NCI-H2227 (cell line): ENCODE data around the gene ZBTB7B.

Experiments
- DNase-seq: peaks from one replicate; lab custom pipeline; 2025; ENCODE audit not compliant: unreplicated experiment; lab: John Stamatoyannopoulos, UW

The ZBTB7B gene

DNA sequence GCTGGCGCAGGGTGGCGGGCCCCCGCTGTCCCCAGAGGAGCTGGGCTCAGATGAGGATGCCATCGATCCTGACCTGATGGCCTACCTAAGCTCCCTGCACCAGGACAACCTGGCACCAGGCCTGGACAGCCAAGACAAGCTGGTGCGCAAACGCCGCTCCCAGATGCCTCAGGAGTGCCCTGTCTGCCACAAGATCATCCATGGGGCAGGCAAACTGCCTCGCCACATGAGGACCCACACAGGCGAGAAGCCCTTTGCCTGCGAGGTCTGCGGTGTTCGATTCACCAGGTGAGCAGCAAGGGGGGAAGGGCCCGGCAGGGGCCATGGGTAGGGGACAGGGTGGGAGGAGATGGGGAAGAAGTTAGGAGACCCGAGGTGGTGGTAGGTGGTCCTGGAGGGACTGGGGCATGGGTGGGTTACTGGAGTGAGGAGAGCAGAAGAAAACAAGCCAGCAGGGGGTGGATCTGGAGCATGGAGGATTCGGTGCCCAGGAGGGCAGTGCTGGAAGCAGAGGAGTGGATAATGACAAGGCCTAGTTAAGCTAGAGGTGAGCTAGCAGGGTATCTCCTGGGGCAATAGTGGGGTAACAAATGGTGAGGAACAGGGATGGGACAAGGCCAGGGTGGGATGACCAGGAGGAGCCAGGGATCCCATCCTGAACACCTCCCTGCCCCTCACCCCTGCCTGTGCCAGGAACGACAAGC, 13.1 kb downstream of the ZBTB7B start:
- no peak for DNase-seq

DNA sequence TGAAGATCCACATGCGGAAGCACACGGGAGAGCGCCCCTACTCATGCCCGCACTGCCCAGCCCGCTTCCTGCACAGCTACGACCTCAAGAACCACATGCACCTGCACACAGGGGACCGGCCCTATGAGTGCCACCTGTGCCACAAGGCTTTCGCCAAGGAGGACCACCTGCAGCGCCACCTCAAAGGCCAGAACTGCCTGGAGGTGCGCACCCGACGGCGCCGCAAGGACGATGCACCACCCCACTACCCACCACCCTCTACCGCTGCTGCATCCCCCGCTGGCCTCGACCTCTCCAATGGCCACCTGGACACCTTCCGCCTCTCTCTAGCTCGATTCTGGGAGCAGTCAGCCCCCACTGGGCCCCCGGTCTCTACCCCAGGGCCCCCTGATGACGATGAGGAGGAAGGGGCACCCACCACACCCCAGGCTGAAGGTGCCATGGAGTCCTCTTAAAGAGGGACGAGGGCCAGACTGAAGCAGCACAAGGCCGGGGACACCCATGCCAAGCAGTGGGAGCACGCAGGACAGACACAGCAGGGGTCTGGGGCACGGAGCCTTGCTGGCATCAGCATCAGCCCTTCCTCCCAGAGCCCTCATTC, 13.7 kb downstream of the ZBTB7B start:
- no peak for DNase-seq

DNA sequence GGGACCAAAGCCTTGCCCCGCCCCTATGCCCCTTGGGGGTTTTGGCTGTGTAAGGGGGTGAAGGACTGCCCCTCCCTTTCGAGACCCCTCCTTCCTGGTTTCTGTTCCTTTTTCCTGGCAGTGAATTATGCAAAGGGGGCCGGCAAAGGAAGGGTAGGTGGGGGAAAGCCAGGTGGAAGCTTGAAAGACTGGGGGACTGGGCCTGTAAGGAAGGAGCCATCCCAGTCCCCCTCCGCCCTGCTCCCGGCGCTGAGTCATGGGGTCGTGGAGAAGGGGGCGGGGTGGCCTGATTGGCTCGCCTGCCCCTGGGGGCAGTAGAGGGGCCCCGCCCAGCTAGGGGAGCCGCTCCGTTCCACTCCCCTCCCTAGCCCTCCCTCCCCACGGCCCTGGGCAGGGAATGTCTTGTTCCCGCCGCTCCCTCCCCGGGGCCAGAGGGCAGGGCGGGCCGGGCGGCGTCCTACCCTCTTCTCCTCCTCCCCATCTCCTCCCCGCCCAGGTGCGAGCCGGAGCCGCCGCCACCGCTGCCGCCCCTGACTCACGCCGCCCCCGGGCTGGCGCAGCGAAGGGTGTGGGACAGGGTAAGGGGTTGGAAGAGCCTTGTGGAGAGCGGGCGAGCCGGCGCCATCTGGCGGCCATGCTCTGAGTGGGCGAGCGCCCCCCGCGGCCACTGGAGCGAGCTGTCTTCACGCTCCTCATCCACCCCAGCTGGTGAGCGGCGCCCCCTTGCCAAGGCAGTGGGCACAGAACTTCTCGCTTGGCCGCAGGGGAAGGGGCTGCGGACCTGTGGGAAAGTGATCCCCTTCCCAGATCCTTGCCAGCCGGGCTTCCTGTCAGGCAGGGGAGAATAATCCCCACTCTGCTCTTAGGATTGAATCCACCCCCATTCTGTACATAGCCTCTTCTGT, 14.7 kb downstream of the ZBTB7B start:
- DNase-seq = peak; percentile 94

DNA sequence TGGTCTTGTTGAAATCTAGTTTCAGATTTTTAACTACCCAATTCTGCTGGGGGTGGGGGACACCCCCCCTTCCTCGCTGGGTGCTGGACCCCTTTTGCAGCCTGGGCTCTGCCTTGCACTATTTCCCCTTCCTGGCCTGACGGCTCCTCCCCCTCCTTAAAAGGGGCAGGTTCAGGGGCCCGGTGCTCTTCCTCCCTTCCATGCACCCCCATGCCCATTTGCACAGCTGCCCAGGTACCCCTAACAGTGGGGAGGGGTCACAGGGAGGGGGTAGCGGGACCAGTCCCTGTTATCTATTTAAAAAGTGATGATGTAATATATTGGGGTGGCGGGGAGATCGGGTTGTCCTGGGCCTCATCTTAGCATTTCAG, 15.3 kb downstream of the ZBTB7B start:
- DNase-seq = no peak

DNA sequence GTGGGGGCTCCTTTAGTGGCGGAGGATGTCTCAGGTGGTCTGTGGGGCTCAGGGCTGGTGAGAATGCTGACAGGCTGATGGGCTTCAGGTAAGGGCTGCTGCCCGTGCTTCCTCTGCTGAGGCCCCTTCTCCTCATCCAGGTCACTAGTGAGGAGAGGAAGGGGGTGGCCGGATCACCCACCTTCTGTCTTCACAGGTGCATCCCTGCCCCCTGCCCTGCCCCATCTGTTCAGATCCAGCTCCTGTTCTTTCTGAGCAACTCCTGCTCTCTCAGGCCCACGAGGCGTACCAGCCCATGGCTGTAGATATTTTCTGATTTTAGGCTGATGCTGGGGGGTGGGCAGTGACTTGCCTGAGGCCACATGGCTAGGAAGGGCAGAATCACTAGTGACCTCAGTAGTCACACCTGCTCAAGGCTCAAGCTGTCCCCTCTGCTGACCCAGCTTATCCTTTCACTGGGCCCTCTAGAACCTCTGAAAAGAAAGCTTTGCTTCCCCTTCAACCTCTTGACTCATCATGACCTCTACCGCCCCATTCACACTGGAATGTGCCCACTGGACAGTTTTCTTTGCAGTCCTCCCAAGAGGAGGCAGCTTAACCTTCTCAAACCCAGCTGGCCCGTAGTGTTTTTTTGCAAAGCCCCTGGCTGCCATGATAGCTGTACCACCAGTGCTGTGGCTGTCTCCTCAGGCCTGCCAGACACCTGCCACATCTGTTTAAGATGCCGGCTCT, 16.2 kb downstream of the ZBTB7B start:
- no peak for DNase-seq

DNA sequence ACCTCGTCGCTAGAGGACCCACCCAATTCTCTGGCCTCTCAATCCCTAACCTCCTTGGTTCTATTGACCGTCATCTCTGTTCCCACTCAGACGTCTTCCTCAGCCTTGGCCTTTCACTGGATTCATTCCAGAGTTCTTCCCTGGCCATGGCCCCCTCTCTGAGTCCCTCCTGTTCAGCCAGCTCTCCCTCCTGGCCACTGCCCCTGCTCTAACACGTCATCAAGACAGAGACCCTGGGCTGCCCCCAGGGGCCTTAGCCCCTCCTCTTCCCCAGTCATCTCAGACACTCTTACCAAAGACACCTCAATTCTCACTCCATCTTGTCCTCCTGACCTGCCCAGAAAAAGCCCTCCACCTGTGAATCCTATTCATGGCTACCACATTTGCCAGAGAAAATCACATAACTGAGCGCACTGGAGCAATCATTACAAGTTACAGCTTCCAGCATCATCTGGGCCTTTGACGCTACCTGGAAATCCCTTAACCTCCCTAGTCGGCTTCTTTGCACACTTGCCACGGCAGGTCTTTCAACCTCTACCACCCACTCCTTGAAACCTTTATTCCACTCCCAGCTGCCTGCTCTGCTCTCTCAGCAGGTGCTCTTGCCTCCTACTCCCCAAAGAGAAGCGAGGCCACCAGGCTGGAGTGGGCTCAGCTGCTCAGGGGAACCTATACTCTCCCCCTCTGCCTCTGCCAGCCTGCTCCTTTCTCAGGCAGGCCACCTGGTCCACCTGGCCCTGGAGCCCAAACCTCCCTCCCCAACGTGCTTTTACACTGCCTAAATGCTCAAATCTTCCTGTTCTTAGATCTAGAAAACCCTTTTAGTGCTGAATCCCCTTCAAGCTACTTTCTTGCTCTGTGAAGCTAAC, 17.0 kb downstream of the ZBTB7B start:
- no peak for DNase-seq

DNA sequence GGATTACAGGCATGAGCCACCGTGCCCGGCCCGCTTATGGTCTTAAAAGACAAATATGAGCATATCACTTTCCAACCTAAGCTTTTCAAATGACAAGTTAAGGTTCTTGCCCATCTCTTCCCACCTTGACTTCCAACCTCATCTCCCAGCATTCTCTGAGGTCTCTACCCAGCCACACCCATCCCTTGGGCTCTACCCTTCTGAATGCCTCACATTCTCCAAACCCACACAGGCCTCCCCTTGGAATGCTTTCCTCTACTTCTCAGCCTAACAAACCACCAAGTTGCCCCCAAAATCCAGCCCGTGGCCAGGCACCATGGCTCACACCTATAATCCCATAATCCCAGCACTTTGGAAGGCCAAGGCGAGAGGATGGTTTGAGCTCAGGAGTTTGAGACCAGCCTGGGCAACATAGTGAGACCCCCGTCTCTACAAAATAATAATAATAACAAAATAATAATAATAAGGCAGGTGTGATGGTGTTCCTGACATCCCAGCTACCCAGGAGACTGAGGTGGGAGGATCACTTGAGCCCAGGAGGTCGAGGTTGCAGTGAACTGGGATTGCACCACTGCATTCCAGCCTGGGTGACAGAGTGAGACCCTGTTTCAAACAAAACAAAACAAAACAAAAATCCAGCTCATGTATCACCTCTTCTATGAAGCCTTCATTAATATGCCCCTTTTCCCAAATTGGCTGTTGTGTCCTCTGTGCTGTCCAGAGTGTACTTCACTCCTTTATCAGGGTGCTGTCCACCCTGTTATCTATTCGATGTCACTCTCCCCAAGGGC, 19.7 kb downstream of the ZBTB7B start:
- DNase-seq = no peak

DNA sequence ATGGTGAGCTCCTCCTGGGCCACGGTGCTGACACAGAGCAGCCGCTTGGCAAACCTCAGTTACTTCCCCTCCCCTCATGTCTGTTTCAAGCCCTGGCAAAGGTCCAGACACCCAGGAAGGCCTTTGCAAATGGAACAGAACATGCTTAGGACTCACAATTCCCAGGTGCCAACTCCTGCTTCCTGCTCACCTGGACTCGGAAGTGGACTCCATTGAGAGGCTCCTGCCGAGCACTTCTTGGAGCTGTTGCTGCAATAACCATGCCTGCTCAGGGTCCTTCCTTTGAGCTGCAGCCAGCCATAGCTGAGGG, 20.3 kb downstream of the ZBTB7B start:
- no peak for DNase-seq

DNA sequence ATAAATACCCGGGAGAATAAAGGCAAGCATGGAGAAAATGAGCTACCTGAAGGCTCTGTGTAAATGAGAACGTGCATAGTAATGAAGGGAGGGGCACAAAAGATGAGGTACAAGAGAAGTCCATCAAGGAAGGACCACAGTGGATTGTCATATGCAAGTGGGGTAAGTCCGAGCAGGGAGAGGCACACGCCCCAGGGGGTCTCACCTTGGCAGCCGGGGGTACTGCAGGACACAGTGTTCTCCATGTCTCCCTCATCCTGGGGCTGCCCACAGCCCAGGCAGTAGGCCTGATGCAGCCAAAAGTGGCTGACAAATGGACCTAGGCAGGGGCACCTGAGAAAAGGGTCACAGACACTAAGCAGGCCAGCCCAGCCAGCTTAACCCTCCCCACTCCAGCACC, 21.0 kb downstream of the ZBTB7B start:
- no peak for DNase-seq

DNA sequence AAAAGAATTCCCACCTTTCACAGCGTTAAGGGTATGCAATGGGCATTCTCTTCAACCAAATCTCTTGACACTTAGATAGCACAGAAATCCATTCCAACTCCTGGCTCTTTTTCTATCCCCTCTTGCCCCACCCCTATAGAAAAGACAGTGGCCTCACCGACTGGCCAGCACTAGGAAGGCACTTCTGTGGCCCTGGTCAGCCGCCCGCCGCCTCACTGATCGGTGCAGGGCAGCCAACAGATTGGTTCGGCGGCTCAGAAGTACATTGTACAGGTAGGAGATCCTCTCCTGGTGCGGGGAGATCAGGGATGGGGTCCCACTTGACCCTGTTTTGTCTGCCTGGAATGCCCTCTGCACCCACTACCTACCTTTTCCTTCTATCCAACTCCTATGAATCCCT, 21.7 kb downstream of the ZBTB7B start:
- DNase-seq = no peak

DNA sequence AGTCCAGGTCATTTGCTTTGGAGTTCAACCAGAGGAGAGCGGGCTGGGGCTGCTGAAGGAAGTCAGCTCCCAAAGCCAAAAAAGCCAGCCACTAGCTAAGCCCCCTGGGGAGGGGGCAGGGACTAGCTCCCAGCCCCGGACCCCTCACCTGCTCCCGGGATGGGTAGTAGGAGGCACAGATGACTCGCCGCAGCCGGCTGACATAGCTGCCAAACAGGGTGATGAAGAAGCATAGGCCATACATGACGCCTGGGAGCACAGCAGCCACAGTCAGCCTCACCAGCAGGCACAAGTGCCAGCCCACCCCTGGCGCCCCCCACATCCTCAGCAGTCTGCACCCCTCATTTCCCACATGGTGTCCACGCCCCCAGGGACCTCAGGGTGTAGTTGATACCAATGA, 23.6 kb downstream of the ZBTB7B start:
- DNase-seq = no peak

DNA sequence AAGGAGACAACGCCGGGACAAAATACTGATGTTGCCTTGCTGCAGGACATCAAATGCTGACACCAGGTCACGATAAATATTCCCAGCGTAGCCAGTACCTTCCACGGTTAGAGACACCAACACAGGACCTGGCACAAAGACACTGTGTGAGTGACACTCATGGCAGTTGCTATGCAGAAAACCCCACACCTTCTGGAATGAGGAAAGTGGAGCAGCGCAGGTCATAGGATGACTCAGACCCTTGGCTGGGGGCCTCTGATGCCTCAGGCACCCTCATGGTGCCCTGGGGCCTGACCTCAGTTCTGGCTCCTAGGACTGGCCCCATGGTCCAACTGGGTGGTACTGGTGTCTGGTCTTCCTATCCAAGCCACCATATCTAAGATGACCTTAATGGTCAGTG, 24.0 kb downstream of the ZBTB7B start:
- no peak for DNase-seq

DNA sequence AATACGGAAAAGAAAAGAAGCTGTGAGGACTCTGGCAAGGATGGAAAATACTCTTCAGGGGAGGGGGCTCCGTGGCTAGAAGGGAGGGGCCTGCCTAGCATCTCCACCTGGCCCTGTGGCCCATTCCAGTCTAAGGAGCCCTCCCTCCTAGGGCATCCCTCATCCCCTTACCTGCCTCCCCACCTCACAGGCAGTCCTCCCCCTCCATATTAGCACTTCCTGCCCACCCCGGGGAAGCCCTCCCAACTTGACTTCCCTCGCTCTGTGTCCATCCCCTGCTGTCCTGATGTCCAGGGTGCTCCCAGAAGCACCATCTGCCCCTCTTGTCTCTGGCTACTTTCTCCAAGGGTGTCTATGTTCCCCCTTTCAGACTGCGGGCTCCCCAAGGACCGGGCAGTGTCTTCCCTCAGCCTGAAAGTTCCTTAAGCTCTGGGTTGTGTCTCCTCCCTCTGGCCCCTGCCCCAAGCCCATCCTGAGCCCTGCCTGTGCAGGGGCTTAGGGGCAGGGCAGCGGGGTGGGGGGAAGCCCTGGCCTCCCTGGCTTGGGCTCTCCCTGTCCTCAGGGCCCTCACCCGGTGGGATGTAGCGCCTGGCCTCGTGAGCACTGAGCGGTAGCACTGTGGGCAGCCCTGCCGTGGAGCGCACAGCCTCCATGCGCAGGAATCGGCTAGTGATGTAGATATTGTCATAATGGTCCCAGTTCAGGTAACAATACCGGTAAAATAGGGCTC, 27.1 kb downstream of the ZBTB7B start:
- DNase-seq = no peak

DNA sequence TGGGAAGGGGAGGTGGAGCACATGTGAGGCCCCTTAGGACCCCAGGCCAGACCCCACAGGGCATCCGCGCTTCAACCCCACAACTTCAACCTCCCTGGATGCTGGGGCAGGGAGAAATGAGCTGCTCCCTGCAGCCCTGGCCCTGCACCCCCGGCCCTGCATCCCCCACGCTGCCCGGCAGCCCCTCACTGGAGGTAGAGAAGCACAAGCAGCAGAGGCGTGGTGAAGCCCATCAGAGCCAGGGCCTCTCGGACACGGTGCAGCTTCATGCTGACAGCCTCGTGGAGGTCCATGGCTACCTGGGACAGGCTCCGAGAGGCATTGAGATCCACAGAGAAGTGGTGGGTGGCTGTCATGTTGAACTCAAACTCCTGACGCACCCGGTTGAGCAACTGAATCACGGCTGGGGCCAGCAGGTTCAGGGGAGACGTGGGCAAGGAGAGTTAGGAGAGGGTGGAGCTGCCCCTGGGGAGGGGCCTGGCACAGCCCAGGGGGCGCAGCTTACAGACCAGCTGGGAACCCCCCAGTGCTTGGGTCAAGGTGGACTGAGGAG, 27.7 kb downstream of the ZBTB7B start:
- DNase-seq = no peak

DNA sequence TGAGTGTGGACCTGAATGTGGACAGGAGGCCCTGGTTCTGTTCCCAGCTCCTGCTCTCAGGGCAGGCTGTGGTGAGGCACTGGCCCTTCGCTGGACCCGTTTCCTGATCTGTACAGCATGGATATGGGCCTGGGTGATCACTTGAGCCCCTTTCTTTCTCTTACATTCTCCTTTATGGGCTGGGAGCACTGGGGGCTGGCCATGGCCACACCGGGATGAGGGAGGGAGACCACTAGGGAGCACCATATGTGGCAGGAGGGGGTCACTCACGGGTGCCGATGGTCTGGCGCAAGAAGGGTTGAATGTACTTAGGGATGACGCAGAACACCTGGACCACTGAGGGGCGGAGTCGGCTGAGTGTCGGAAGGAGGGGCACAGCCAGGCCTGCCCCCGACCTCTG, 28.3 kb downstream of the ZBTB7B start:
- DNase-seq = no peak

DNA sequence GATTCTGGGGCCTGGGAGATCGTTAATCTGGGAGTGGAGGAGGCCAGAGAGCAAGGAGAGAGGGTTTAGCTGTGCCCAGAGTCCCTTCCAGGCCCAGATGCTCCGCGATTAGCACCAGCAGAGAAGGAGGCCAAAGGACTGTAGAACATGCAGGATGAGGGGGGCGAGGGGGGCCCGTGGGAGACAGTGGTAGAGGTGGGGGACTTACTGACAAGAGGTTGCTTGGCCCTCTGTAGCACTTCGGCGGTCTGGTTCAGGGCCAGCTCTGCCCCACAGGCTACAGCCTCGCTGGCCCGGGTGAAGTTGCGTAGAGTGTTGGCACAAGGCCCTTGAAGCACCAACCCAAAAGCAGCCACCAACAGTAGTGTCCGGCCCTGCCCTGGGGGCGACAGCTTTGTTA, 30.3 kb downstream of the ZBTB7B start:
- DNase-seq = no peak

DNA sequence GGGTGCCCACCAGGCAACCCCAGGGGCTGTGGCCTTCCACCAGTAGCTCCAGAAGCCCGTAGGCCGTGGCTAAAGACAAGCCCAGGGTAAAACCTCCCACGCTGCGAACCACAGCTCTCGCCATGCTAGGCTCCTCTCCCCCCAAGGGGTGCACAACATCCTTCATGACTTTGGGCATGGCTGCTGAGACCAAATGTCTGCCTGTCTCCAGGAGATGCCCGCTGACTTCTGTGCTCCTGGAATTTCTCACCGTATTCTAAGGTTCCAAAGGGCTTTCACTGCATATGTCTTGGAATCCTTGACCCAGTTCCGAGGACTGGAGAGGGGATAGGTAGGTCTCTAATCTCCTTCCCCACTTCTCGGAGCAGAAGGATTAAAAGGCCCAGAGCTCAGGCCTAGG, 30.9 kb downstream of the ZBTB7B start, which contains the start of the genes DCST1 and DCST2:
TSS of gene DCST1 (plus strand) at position 301 of the 400 bp plus-strand sequence. CDS start 213 bp downstream, outside the sequence.
TSS of gene DCST2 (minus strand) at position 258 of the 400 bp plus-strand sequence. CDS start at position 178, 80 bp downstream.
- no peak for DNase-seq

DNA sequence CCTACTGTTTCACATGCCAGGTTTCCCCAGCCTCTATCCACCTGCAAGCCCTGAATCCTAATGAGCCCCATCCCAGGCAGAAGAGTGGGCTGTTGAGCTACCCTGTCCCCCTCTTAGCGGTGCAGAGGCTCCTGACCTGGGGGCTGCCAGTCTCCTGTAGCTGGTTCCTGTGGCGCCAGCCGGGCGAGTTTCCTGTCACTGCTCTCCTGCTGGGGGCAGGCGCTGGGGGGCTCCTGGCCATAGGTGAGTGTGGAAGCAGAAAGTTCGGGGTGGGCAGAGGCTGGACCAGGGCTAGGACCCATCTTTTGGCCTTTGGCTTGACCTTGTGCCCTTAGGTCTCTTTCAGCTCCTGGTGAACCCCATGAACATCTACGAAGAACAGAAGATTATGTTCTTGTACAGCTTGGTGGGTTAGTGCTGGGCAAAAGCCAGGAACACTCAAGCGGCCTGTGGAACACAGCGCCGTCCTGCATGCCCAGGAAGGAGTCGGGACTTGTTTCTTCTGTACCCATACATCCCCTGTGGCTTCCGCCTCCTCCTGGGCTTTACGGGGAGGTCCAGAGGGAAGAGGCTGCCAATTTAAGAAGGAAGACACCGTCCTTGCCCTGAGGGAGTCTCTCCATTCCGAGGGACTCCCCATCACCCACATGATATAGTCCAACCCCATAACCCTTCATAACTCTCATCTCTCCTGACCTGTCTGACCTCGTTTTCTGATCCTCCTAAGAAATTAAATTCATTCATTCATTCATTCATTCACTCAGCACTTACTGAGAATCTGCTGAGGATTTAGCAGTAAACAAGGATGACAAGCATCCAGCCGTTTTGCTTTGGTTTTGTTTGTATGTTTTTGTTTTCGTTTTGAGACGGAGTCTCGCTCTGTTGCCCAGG, 32.0 kb downstream of the ZBTB7B start:
- no peak for DNase-seq
